ENCODE results near the gene ADRA1B.

Gene ADRA1B

GRCh38 chr5:159883522-159883950, 32.7 kb upstream of the ADRA1B start:
- no peak overlapping the region for H3K27ac ChIP-seq
- no peak for DNase-seq (ENCODE audit: low read depth, low spot score)
- H3K4me3 ChIP-seq, result no peak overlapping the region
- H3K9me3 ChIP-seq (ENCODE audit: low read depth, low read length), result no peaks in the 10 kb centered on the region
- no peak overlapping the region for H3K9ac ChIP-seq (ENCODE audit: insufficient read length)
- TF ChIP-seq FOXP2 (optimal IDR thresholded peaks at IDR 0.05; ENCODE audit: control extremely low read depth, extremely low read length, insufficient read depth) (no peak), EZH2 (IDR thresholded peaks at IDR 0.05) (no peak), POLR2AphosphoS5 (IDR thresholded peaks at IDR 0.05; ENCODE audit: borderline replicate concordance, low read depth, low read length) (no peak)
- no peaks in the 10 kb centered on the region for H3K36me3 ChIP-seq (ENCODE audit: insufficient read depth, low read length)

- DNase-seq (ENCODE audit: low read depth, low spot score), result no peak
- Histone ChIP-seq H3K9me3 (ENCODE audit: low read depth, low read length) (no peaks in the 10 kb centered on the region), H3K36me3 (ENCODE audit: insufficient read depth, low read length) (no peaks in the 10 kb centered on the region), H3K27ac (no peak overlapping the region), H3K9ac (ENCODE audit: insufficient read length) (no peak overlapping the region), H3K4me3 (no peak overlapping the region)
- no peak for TF ChIP-seq POLR2AphosphoS5 (IDR thresholded peaks at IDR 0.05; ENCODE audit: borderline replicate concordance, low read depth, low read length)
- no peak for TF ChIP-seq FOXP2 (optimal IDR thresholded peaks at IDR 0.05; ENCODE audit: control extremely low read depth, extremely low read length, insufficient read depth)
- no peak for TF ChIP-seq EZH2 (IDR thresholded peaks at IDR 0.05)
These were observed 31.2 kb upstream of the ADRA1B start for GRCh38 chr5:159884917-159885620.

- no peaks in the 10 kb centered on the region for H3K9me3 ChIP-seq (ENCODE audit: low read depth, low read length)
- H3K27ac ChIP-seq, result no peak overlapping the region
- H3K9ac ChIP-seq (ENCODE audit: insufficient read length), result no peak overlapping the region
- DNase-seq (ENCODE audit: low read depth, low spot score), result no peak
- TF ChIP-seq EZH2 (IDR thresholded peaks at IDR 0.05) (no peak), FOXP2 (optimal IDR thresholded peaks at IDR 0.05; ENCODE audit: control extremely low read depth, extremely low read length, insufficient read depth) (no peak), POLR2AphosphoS5 (IDR thresholded peaks at IDR 0.05; ENCODE audit: borderline replicate concordance, low read depth, low read length) (no peak)
- H3K36me3 ChIP-seq (ENCODE audit: insufficient read depth, low read length), result no peaks in the 10 kb centered on the region
- H3K4me3 ChIP-seq, result no peak overlapping the region
These were observed 30.0 kb upstream of the ADRA1B start for GRCh38 chr5:159886296-159886695.

- no peak overlapping the region for H3K4me3 ChIP-seq
- no peaks in the 10 kb centered on the region for H3K9me3 ChIP-seq (ENCODE audit: low read depth, low read length)
- no peaks in the 10 kb centered on the region for H3K36me3 ChIP-seq (ENCODE audit: insufficient read depth, low read length)
- DNase-seq (ENCODE audit: low read depth, low spot score), result no peak
- H3K9ac ChIP-seq (ENCODE audit: insufficient read length), result no peak overlapping the region
- TF ChIP-seq FOXP2 (optimal IDR thresholded peaks at IDR 0.05; ENCODE audit: control extremely low read depth, extremely low read length, insufficient read depth) (no peak), POLR2AphosphoS5 (IDR thresholded peaks at IDR 0.05; ENCODE audit: borderline replicate concordance, low read depth, low read length) (no peak), EZH2 (IDR thresholded peaks at IDR 0.05) (no peak)
- no peak overlapping the region for H3K27ac ChIP-seq
These were observed 29.2 kb upstream of the ADRA1B start for GRCh38 chr5:159887050-159887449.

GRCh38 chr5:159888860-159889259, 27.4 kb upstream of the ADRA1B start:
- Histone ChIP-seq H3K36me3 (ENCODE audit: insufficient read depth, low read length) (no peaks in the 10 kb centered on the region), H3K27ac (no peak overlapping the region), H3K9me3 (ENCODE audit: low read depth, low read length) (no peaks in the 10 kb centered on the region), H3K4me3 (no peak overlapping the region), H3K9ac (ENCODE audit: insufficient read length) (no peak overlapping the region)
- no peak for TF ChIP-seq EZH2 (IDR thresholded peaks at IDR 0.05)
- no peak for TF ChIP-seq FOXP2 (optimal IDR thresholded peaks at IDR 0.05; ENCODE audit: control extremely low read depth, extremely low read length, insufficient read depth)
- TF ChIP-seq POLR2AphosphoS5 (IDR thresholded peaks at IDR 0.05; ENCODE audit: borderline replicate concordance, low read depth, low read length), result no peak
- no peak for DNase-seq (ENCODE audit: low read depth, low spot score)

GRCh38 chr5:159890141-159890540, 26.1 kb upstream of the ADRA1B start:
- H3K9me3 ChIP-seq (ENCODE audit: low read depth, low read length), result no peaks in the 10 kb centered on the region
- H3K27ac ChIP-seq, result no peak overlapping the region
- no peak overlapping the region for H3K9ac ChIP-seq (ENCODE audit: insufficient read length)
- H3K4me3 ChIP-seq, result no peak overlapping the region
- TF ChIP-seq EZH2 (IDR thresholded peaks at IDR 0.05) (no peak), POLR2AphosphoS5 (IDR thresholded peaks at IDR 0.05; ENCODE audit: borderline replicate concordance, low read depth, low read length) (no peak), FOXP2 (optimal IDR thresholded peaks at IDR 0.05; ENCODE audit: control extremely low read depth, extremely low read length, insufficient read depth) (no peak)
- no peak for DNase-seq (ENCODE audit: low read depth, low spot score)
- H3K36me3 ChIP-seq (ENCODE audit: insufficient read depth, low read length), result no peaks in the 10 kb centered on the region

GRCh38 chr5:159891371-159891770, 24.9 kb upstream of the ADRA1B start:
- no peak for DNase-seq (ENCODE audit: low read depth, low spot score)

GRCh38 chr5:159893040-159893695, 23.1 kb upstream of the ADRA1B start:
- H3K9ac ChIP-seq (ENCODE audit: insufficient read length), result no peak overlapping the region
- H3K27ac ChIP-seq, result no peak overlapping the region
- H3K36me3 ChIP-seq (ENCODE audit: insufficient read depth, low read length), result no peaks in the 10 kb centered on the region
- no peaks in the 10 kb centered on the region for H3K9me3 ChIP-seq (ENCODE audit: low read depth, low read length)
- DNase-seq (ENCODE audit: low read depth, low spot score), result no peak
- no peak for TF ChIP-seq FOXP2 (optimal IDR thresholded peaks at IDR 0.05; ENCODE audit: control extremely low read depth, extremely low read length, insufficient read depth)
- no peak for TF ChIP-seq POLR2AphosphoS5 (IDR thresholded peaks at IDR 0.05; ENCODE audit: borderline replicate concordance, low read depth, low read length)
- no peak for TF ChIP-seq EZH2 (IDR thresholded peaks at IDR 0.05)
- no peak overlapping the region for H3K4me3 ChIP-seq

More at GRCh38 chr5:159891371-159891770, 24.9 kb upstream of the ADRA1B start:
- Histone ChIP-seq H3K9me3 (ENCODE audit: low read depth, low read length) (no peaks in the 10 kb centered on the region), H3K9ac (ENCODE audit: insufficient read length) (no peak overlapping the region), H3K36me3 (ENCODE audit: insufficient read depth, low read length) (no peaks in the 10 kb centered on the region), H3K4me3 (no peak overlapping the region), H3K27ac (no peak overlapping the region)
- TF ChIP-seq POLR2AphosphoS5 (IDR thresholded peaks at IDR 0.05; ENCODE audit: borderline replicate concordance, low read depth, low read length) (no peak), EZH2 (IDR thresholded peaks at IDR 0.05) (no peak), FOXP2 (optimal IDR thresholded peaks at IDR 0.05; ENCODE audit: control extremely low read depth, extremely low read length, insufficient read depth) (no peak)
